Activated T-cell treated with anti-CD3 and anti-CD28 coated beads for 4 hours (primary cell): ENCODE results near the gene CAMK1D.

Source experiments
- DNase-seq: peaks from one replicate; pipeline ENCODE4 v3.0.0-alpha.2; 2020

CAMK1D gene

DNA sequence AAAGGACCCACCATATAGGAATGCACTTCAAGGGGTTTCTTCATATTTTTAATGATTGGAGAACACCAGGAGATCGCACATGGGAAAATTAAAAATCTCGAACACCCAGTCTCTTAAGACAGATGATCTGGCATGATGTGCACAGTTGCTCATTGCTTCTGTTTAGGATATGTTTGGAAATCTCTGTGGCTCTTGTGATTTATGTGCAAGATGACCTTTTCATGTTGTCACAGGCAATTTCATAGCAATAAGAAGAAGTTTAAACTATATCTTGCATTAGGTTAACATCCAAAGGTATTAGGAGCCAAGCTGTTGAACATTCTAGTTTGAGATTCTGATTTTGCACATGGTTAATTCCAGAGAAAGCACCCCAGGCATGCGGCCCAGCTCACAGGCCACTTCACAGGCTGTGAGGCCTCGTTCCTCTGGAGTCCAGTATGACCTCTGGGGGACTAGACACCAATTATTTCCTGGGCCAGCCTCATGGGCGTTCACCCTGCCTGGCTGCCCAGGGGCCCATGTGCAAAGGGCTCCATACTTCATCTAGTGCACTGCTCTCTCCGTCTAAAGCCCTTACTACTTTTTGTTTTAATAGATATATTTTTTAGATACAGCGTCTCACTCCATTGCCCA is 28.4 kb downstream of the CAMK1D start:
- no peak for DNase-seq

DNA sequence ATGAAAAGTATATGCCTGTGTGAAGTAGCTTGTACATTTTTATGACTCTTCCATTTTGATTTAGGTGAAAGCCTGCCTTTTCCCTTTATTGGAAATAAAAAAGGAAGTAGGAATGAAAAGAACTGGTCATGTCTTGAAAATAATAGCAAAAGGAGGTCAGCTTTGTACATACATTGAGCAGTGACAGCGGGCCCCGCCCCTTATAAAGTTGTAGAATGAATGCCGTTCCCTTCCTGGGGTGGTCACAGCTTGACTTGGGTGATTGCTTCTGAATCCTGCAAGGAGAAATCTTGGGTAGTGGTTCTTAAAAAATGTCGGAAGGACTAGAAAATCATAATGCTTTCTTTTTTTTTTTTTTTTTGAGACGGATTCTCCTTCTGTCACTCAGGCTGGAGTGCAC is 31.7 kb downstream of the CAMK1D start:
- DNase-seq = no peak

DNA sequence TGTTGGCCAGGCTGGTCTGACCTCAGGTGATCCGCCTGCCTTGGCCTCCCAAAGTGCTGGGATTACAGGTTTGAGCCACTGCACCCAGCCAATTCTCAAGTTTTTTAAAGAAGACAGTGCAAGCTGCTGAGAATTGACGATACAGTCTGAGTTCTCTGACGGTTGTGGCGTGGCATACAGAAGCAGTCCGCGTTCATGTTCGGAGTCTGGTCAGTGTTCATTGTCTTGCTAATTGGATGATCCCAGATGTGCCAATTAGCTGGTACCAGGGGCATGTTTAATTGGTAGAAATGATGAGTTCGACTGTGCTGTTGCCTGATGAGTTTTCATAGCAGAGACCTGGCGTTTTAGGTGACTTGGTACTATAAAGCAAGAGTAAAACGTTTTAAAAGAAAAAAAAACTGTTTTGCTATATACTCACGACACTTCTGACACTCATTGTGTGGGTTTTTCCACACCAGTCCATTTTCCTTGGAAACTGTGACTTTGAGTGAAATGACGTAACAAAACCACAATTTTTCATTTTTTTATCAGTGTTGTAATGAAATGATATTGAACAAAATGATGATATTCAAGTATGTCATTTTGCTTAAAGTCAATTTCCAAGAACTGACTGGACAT is 32.3 kb downstream of the CAMK1D start:
- DNase-seq = no peak

DNA sequence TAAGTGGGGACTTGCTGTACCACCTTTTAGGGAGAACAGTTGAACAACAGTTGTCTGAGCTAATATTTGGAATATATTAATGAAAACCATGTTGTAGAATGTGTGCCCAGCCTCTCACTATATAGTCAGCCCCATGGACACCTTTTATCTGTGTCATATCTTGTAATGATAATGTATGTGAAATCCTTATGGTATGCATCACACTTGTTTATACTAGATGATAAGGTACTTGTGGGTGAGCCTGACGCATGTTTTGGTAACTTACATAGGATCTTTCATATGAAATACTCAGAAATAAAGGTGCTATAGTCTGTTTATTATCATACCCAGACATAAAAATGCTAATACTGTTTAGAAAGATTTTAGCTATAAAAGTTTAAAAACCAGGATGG is 32.8 kb downstream of the CAMK1D start:
- DNase-seq = no peak

DNA sequence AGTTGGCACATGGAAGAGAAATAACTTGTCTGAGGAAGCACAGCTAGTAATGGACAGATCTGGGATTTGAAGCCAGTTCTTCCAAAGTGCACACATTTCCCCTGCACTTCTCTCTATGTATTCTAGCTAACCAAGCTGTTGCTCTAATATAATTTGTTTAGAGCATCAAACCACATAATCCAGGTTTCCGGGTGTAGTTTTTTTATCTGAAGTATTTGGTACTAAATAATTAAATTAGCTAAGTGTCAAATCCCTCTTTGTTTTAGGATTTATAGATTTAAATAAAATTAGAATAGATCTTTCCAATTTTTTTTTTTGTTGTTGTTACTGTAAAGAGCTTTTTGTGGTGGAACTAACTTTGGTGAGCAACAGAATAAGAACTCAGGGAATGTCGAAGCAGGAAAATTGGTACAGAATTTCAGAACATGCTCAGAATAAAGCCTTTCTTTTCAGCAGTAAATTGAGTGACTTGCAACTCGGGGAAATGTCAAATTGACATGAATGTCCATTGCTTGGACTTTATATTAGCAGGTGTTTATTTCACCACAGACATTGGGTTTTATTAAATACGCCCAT is 33.7 kb downstream of the CAMK1D start:
- no peak for DNase-seq

DNA sequence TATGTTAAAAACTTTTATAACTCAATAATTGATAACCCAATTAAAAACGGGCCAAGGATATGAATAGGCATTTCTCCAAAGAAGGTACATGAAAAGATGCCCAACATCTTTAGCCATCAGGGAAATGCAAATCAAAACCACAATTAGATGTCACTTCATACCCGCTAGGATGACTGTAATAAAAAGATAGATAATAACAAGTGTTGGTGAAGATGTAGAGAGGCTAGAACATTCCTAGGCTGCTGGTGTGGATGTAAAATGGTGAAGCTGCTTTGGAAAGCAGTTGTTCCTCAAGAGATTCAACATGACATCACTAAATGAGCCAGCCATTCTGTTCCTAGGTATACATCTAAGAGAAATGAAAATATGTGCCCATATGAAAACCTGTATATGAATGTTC is 35.6 kb downstream of the CAMK1D start:
- no peak for DNase-seq

DNA sequence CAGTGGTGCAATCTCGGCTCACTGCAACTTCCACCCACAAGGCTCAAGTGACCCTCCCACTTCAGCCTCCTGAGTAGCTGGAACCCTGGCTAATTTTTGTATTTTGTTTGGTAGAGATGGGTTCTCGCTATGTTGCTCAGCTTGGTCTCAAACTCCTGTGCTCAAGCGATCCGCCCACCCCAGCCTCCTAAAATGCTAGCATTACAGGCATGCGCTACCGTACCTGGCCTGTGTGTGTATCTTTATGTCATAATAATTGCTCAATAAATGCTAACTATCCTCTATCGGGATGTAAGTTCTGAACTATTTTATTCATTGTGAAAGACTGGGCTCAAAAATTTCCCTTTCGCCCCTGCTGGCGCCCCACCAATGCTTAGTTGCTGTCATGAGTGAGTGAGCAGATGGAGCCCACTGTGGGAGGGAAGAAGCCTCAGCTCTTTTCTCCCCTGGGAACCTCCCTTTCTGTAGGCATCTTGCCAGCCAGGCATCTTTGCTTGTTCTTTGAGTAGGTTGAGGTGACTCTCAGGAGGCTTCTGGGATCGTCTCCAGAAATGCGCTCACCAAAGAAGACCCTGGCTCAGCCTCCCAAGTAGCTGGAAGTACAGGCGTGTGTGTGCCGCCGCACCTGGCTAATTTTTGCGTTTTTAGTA is 38.3 kb downstream of the CAMK1D start:
- no peak for DNase-seq

DNA sequence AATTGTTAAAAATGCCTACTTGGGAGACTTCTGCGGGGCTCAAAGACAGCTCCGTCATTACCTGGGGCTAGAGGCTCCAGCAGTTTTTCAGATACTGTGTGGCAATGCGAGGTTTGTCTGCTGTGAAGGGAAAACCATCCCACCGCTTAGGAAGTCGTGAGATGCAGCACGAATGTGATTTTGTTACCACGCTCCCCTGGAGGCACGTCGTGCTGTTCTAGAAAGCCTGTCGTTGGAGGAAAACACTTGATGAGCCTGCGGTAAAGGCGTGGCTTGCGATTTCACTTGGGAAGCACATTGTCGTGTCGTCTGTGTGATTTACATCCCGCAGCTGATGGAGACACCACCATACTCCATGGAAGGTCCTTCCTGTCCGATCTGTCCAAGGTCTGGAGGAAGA is 39.3 kb downstream of the CAMK1D start:
- no peak for DNase-seq

DNA sequence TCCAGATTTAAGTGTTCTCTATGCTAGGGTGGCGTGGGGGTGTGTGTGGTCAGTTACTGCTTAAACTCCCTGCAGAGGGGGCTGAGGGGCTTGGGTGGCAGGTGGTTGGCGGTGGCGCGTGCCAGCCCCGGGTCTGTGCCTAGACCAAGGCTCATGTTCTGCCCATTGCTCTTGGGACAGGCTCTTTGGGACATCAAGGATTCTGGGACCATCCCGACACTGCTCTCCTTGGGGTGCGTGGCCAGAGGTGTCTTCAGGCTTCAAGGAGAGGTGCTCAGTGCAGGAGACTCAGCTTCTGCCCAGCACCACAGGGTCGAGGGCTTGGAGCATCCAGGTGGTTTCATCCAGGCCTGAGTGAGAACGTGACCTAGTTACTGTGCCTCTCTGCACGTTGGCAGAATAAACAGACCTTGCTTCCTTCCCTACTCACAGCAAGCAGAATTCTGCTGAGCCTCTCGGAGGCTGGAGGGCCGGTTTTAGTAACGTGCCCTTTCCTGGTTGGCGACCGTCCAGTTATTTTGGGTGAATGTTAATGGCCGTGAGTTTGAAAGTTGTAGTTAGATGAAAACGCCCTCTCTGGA is 39.9 kb downstream of the CAMK1D start:
- no peak for DNase-seq

DNA sequence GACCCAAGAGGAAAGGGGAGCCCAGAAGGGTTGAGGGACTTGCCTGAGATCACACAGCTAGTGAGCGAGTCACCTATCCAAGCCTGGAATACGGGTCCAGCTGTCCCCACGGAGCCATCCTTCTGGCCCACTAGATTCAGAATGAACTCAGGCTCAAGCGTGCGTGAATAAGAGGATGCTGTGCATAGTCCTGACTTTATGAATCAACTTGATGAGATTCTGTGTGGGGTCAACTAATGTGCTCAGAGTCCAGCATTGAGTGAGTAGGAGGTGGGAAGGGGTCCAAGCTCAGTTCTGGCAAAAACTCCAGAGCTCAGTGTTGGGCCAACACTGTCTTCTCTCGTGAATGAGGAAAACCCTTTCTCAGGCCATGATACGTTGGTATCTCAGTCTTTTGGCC is 41.4 kb downstream of the CAMK1D start:
- DNase-seq = no peak

DNA sequence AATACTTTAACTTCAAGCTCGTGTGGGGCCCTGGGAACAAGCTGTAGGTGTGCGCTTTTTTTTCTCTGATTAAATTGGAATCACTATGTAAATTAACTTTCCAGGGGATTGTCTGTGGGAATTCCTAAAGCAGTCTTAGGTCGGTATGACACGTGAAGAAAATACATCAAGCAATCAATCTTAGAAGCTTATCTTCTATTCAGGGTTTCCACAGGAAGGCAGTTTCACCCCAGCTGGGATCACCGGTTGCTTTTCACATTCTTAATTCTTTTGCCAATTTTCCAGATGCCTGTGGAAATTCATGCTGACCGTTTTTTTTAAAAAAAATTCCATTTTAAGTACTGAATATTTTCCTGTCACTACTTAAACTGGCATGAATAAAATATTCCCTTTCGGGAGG is 41.9 kb downstream of the CAMK1D start:
- DNase-seq = no peak

DNA sequence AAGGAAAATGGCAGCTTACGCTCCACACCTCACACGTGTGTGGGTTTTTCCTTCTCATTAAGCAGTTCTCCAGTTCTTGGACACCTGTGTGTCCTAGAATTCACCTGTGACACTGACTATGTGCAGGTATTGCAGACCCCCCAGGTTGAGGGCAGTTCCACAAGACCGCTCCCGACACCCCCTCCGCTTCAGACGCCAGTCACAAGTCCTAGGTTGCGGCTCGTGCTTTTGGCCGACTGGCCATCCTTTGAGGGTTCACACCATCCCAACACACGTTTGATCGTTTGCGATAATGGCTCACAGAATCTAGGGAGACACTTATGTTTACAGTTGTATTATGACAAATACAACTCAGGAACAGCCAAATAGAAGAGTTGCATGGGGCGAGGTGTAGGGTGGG is 44.5 kb downstream of the CAMK1D start:
- no peak for DNase-seq

DNA sequence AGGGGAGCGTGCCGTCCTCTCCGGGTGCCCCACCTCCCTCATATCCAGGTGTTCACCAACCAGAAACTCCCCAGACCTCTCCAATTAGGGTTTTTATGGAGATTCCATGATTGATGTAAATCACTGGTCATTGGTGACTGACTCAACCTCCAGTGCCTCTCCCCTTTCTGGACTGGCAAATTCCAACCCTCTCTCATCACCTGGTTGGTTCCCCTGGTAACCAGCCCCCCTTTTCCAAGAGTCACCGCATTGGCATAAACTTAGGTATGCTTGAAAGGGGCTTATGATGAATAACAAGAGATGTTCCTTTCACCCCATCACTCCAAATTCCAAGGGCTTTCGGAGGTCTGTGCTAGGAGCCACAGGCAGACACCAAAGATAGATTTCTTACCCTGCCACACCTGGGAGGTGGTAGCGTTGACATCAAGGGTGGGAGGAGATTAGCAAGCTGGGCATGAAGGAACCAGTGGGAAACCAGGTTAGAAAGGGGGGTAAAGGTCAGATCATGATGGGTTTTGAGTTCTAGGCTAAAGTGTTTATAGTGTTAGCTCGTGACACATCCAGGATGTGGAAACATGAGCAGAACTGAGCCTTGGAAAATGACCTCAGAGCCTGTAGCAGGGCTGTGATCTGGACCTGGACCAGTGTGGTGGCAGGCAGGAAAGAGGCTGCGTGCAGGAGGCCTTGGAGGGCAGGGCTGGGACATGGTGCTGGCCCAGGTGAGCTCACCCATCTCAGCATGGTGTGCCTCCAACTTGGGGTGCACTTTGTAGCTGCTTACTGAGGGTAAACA is 45.1 kb downstream of the CAMK1D start:
- DNase-seq = no peak

DNA sequence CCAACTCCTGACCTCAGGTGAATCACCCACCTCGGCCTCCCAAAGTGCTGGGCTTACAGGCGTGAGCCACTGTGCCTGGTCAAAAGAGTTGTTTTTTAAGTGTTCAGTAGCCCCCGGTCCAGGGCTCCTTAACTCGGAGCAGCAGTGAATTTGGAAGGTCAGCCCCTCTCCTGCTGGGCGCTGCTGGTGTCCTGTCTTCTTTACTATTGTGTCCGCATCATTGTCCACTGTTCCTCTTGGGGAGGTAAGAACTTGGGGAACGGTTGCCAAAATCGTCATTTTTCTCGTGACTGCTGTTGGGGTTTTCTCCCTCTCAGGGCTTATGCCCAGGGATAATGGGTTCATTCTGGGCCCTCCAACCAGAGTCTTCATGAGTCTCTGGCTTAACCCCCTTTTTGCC is 46.7 kb downstream of the CAMK1D start:
- DNase-seq = no peak

DNA sequence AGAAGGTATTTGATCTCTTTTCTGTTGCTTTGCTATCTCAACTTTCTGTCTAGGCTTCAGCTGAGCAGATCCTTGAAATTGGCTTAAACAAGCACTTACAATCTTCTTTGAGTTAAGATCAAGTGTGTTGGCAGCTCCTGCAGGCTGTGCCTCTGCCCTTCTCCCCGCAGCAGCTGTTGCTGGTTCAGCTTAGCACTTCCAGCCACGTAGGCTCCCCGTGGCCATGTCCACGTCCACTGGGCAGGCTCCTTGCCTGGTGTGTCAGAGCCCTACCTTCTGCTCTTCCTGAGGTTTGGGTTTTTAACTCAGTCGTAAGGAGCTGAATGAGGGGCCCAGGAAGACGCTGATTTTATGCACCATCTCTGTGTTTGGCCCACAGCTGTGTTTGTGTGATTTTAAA is 47.2 kb downstream of the CAMK1D start:
- DNase-seq = no peak

DNA sequence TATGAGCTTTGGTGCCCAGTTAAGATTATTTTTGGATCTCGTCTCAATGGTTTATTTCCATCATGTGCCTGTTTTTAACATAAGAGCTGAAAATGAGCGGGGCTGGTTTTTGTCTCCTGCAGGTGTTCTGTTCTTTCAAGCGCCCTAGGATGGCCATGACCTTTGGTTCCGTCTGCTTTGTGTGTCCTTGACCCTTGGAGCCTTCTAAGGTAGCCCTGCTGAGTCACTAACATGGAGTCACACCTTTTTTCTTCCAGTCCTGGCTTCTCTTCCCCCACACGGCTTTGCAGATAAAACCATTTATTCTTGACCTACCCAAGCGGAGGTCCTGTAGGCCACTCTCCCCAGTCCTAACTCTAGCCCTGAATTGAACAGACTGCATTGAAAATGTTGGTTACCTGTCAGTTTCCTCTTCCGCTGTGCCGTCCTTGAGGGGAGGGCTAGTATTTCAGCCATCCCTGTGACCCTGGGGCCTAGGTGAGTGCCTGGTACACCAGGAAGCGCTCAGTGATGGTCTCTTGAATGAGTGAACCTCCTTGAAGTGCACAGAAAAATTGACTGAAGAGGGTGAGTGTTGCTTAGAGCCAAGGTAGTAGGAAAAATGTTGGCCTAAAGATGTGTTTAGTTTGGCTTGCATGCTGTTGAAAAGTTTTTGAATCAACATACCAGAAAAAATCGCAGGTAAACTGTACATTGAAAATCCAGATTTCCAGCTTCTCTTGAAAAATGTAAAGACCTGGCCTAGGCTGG is 48.0 kb downstream of the CAMK1D start:
- DNase-seq = no peak

DNA sequence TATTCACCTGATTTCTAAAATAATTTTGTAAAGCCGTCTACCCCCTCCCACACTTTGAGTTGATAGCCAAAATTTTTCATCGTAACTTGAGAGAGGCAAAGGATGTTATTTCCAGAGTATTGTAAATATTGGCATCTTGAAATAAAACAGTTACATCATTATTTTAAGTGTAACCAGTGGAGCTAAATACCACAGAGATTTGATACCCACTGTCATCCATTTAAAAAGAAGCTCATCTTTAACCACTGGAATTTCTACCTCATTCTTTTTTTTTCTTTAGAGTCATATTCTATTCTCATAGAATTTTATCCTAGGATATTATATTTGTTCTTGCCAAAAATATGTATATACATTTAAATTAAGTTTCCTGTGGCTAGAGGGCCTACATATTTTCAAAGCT is 48.6 kb downstream of the CAMK1D start:
- no peak for DNase-seq

DNA sequence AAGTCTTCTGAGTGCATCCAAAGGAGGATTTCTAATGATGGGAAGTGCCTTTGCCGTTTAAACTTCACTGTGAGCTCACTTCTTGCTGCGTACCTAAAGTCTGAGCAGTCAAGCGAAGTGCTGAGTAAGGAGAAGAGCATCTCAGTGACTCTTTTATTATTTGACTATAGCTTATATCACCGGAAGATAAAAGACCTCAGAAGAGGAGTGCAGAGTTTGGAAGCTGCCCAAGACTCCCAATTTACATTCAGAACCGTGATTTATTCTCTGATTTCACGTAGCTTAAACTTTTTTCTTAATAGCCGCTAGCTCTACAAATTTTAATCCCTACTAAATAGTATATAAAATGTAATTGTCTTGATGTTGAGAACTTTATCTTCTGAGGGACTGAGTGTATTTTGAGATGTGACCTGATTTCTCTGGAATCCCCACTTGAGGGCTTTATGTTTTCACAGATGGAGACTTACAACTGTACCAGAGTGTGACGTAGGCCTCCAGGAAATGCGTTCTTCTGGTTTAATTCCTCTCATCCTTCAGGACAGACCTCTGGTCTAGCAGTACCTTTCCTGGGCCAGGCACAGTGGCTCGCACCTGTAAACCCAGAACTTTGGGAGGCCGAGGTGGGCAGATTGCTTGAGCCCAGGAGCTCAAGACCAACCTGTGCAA is 51.1 kb downstream of the CAMK1D start:
- no peak for DNase-seq

DNA sequence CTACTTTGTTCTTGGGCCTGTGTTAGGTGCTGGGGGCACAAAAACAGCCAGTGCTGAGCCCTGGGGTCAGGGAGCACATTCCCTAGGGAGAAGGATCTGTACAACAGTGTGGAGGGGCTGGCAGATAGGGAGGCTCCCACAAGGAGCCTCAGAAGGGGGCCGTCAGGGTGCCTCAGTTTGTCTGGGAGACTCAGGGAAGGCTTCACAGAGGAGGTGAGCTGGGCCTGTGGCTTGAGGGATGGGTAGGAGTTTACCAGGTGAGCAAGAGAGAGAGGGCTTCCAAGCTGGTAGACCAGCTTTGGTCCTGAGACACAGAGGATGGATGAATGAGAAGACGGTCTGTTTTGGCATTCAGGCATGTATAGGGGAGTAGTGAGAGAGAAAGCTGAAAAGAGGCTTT is 52.1 kb downstream of the CAMK1D start:
- no peak for DNase-seq

DNA sequence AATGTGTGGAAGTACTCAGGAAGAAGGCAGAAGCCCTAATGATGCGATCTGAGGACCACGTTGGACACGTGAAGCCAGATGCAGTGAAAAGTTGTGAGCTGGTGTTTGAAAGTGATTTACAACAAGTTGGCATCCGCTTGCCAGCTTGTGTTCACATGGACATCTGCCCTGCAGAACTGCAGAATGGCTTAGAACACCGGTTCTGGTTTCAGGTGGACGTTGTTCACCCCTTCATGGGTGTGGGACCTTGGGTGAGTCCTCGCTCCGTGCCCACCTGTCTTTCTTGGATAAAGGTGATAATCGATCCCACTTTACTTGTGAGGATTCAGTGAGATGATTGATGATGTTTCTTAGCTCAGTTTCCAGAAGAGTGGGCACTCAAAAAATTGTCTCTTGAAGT is 53.8 kb downstream of the CAMK1D start:
- no peak for DNase-seq

DNA sequence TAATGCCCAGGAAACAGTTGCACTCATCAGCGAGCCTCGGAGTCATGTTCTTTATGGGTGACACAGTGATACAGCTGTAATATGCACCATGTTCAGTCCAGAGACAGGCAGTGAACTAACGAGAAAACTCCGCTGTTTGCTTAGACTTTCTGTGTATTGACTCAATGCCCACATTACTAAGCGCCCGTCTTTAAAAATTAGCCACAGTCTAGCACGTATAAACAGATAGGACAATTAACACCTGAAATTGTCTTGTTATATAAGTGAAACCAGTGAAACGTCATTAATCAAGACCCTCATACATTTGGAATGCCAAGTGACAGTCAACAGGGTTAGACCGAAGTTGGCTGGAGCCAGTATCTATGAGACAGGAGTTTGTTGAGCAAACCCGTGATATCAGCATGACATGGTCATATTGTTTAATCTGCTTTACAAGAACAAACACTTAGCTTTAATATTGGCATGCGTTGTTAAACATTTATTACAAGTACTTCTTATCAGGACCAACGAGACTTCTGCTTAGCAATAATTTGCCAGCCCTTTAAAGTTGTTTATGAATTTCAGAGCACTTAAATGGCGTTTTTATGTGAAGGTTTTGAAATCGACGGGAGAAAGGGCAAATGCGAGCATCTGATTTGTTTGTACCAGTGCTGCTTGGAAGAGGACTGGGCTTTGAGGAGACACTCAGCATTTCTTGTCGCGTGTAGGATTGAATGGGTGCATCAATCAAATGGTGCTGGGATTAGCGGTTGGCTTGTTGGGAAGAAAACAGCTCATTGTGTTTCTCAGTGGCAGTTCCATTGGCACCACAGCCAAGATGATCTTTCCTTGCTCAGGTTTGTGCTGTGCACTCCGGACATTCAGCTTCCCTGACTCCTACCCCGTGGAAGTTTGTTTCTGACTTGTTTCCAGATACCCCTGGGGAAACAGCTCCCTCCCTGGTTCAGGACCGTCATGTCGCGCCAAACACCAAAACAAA is 56.3 kb downstream of the CAMK1D start:
- DNase-seq = no peak
